IMR-90 (cell line): ENCODE results near the gene NEGR1. TPM values are rescaled to one million over a fixed set of nuclear protein-coding genes. Genes with fewer than 3 reads are reported as not detected.

ENCODE experiments used
- ATAC-seq: fragments of 200-7000 bp; cut with Tn5 transposase; 2 replicates; pipeline ENCODE4 v1.9.1; 2020; ENCODE audit warnings: low read depth, mild to moderate bottlenecking, moderate library complexity
- BruUV-seq: library from RNA; stranded (reverse); fragments of 400-500 nt; replicated peaks from 2 replicates; lab custom pipeline; 2021; lab: Mats Ljungman, UMichigan
- CTCF ChIA-PET: fragments of 300-600 bp; formaldehyde crosslinking; extraction: SDS; loops from one replicate; lab custom pipeline; 2021; ENCODE audit warnings: antibody characterized with exemption; lab: Yijun Ruan, JAX
- POLR2A ChIA-PET: fragments of 300-600 bp; sonication (Branson Sonifier 250); formaldehyde crosslinking; loops from one replicate; lab custom pipeline; 2022; ENCODE audit warnings: antibody characterized with exemption; ENCODE audit not compliant: unreplicated experiment; lab: Charles Lee
- DNase-seq: peaks from one replicate; pipeline ENCODE4 v3.0.0; 2013
- H2AFZ ChIP-seq: replicated peaks from 2 replicates; pipeline ENCODE3; 2013; ENCODE audit warnings: low read length, mild to moderate bottlenecking; ENCODE audit not compliant: poor library complexity
- H2AK5ac ChIP-seq: 2 replicates; pipeline ENCODE4 v1.6.1; 2013; ENCODE audit warnings: low read depth, low read length, inconsistent platforms
- H2AK9ac ChIP-seq: replicated peaks from 2 replicates; pipeline ENCODE3; 2013; ENCODE audit warnings: mild to moderate bottlenecking, low read depth, low read length, moderate library complexity; ENCODE audit not compliant: poor library complexity
- H2BK120ac ChIP-seq: 2 replicates; pipeline ENCODE4 v1.6.1; 2013; ENCODE audit warnings: low read depth, low read length, inconsistent platforms
- H2BK15ac ChIP-seq: 3 replicates; pipeline ENCODE4 v1.6.1; 2013; ENCODE audit warnings: low read depth, low read length, inconsistent platforms
- H2BK20ac ChIP-seq: 2 replicates; pipeline ENCODE4 v1.6.1; 2013; ENCODE audit warnings: low read depth, mild to moderate bottlenecking, inconsistent platforms, low read length, moderate library complexity
- H2BK5ac ChIP-seq: 2 replicates; pipeline ENCODE4 v1.6.1; 2013; ENCODE audit warnings: mild to moderate bottlenecking, low read depth, low read length, inconsistent platforms; ENCODE audit not compliant: poor library complexity, severe bottlenecking
- H3K14ac ChIP-seq: replicated peaks from 2 replicates; pipeline ENCODE4 v1.6.1; 2013; ENCODE audit warnings: low read depth, low read length, inconsistent platforms
- H3K18ac ChIP-seq: 2 replicates; pipeline ENCODE4 v1.6.1; 2013; ENCODE audit warnings: low read depth, low read length, control low read depth
- H3K23ac ChIP-seq: 2 replicates; pipeline ENCODE4 v1.6.1; 2013; ENCODE audit warnings: low read depth, low read length, inconsistent platforms
- H3K27ac ChIP-seq: 2 replicates; pipeline ENCODE4 v1.5.1; 2013; ENCODE audit warnings: mild to moderate bottlenecking, control low read depth, low read length; ENCODE audit not compliant: insufficient read depth
- H3K27me3 ChIP-seq: 2 replicates; pipeline ENCODE4 v1.6.1; 2013; ENCODE audit warnings: low read length; ENCODE audit not compliant: control insufficient read depth, insufficient read depth
- H3K36me3 ChIP-seq: 2 replicates; pipeline ENCODE4 v1.6.1; 2013; ENCODE audit warnings: low read length, mixed read lengths; ENCODE audit not compliant: control insufficient read depth, insufficient read depth
- H3K4ac ChIP-seq: 2 replicates; pipeline ENCODE4 v1.6.1; 2013; ENCODE audit warnings: low read depth, low read length, inconsistent platforms
- H3K4me1 ChIP-seq: 2 replicates; pipeline ENCODE4 v1.6.1; 2013; ENCODE audit warnings: low read length, mixed read lengths; ENCODE audit not compliant: control insufficient read depth, insufficient read depth
- H3K4me2 ChIP-seq: 2 replicates; pipeline ENCODE4 v1.6.1; 2013; ENCODE audit warnings: low read depth, mild to moderate bottlenecking, control low read depth, low read length, moderate library complexity
- H3K4me3 ChIP-seq: 2 replicates; pipeline ENCODE4 v1.5.1; 2013; ENCODE audit warnings: low read depth, mild to moderate bottlenecking, control low read depth, low read length, moderate library complexity; ENCODE audit not compliant: insufficient read depth
- H3K56ac ChIP-seq: 2 replicates; pipeline ENCODE4 v1.6.1; 2013; ENCODE audit warnings: low read length, inconsistent platforms; ENCODE audit not compliant: insufficient read depth; ENCODE audit errors: extremely low read depth
- H3K79me1 ChIP-seq, 2 experiments: 2 replicates each; pipeline ENCODE4 v1.6.1; 2013; ENCODE audit warnings: low read length in 2 of 2, inconsistent platforms in 1 of 2, low read depth in 1 of 2
- H3K9ac ChIP-seq: 2 replicates; pipeline ENCODE4 v1.6.1; 2013; ENCODE audit warnings: low read depth, low read length, control low read depth
- H3K9me1 ChIP-seq: 2 replicates; pipeline ENCODE4 v1.6.1; 2013; ENCODE audit warnings: low read length, inconsistent platforms; ENCODE audit not compliant: insufficient read depth
- H3K9me3 ChIP-seq: 2 replicates; pipeline ENCODE4 v1.6.1; 2013; ENCODE audit warnings: low read length; ENCODE audit not compliant: control insufficient read depth, insufficient read depth
- H4K20me1 ChIP-seq: 2 replicates; pipeline ENCODE4 v1.6.1; 2013; ENCODE audit warnings: low read length, inconsistent platforms; ENCODE audit not compliant: insufficient read depth
- H4K5ac ChIP-seq: 2 replicates; pipeline ENCODE4 v1.6.1; 2013; ENCODE audit warnings: mild to moderate bottlenecking, low read depth, low read length, control low read depth
- H4K8ac ChIP-seq, 2 experiments: 2 replicates each; pipeline ENCODE4 v1.6.1; 2013; ENCODE audit warnings: low read depth in 2 of 2, low read length in 2 of 2, control low read depth in 1 of 2, inconsistent platforms in 1 of 2
- H4K91ac ChIP-seq: 2 replicates; pipeline ENCODE4 v1.6.1; 2013; ENCODE audit warnings: low read depth, low read length, inconsistent platforms; ENCODE audit not compliant: insufficient read depth
- BHLHE40 ChIP-seq: fragments of 150-350 bp; IDR thresholded peaks from 2 replicates; pipeline ENCODE4 v1.6.1; 2016; ENCODE audit warnings: mild to moderate bottlenecking, low read depth, low read length
- CEBPB ChIP-seq: IDR thresholded peaks from 2 replicates; pipeline ENCODE4 v1.6.1; 2012; ENCODE audit warnings: low read depth, low read length, improper control_type of control experiment
- CHD1 ChIP-seq: IDR thresholded peaks from 2 replicates; pipeline ENCODE4 v1.6.1; 2012; ENCODE audit warnings: low read depth, low read length, improper control_type of control experiment
- ELK1 ChIP-seq: fragments of 150-350 bp; IDR thresholded peaks from 2 replicates; pipeline ENCODE4 v1.6.1; 2016; ENCODE audit warnings: low read depth, mild to moderate bottlenecking, low read length, moderate library complexity, borderline replicate concordance
- FOS ChIP-seq: fragments of 150-350 bp; IDR thresholded peaks from 2 replicates; pipeline ENCODE4 v1.6.1; 2016; ENCODE audit warnings: low read depth, low read length
- MAZ ChIP-seq: IDR thresholded peaks from 2 replicates; pipeline ENCODE4 v1.6.1; 2012; ENCODE audit warnings: low read depth, mild to moderate bottlenecking, low read length, improper control_type of control experiment, moderate library complexity, borderline replicate concordance
- NFE2L2 ChIP-seq: fragments of 150-350 bp; IDR thresholded peaks from 2 replicates; pipeline ENCODE4 v1.6.1; 2016; ENCODE audit warnings: low read depth, mild to moderate bottlenecking, low read length
- POLR2A ChIP-seq: IDR thresholded peaks from 2 replicates; pipeline ENCODE4 v1.6.1; 2012; ENCODE audit warnings: mild to moderate bottlenecking, low read depth, low read length
- RAD21 ChIP-seq: IDR thresholded peaks from 2 replicates; pipeline ENCODE4 v1.6.1; 2012; ENCODE audit warnings: low read length, improper control_type of control experiment
- RCOR1 ChIP-seq: IDR thresholded peaks from 2 replicates; pipeline ENCODE4 v1.6.1; 2012; ENCODE audit warnings: mild to moderate bottlenecking, low read length, improper control_type of control experiment; ENCODE audit not compliant: insufficient replicate concordance
- RFX5 ChIP-seq: IDR thresholded peaks from 2 replicates; pipeline ENCODE4 v1.8.0; 2012; ENCODE audit warnings: low read depth, mild to moderate bottlenecking, low read length, moderate library complexity
- SMC3 ChIP-seq: fragments of 150-350 bp; IDR thresholded peaks from 2 replicates; pipeline ENCODE4 v1.6.1; 2016; ENCODE audit warnings: low read depth, mild to moderate bottlenecking, antibody characterized with exemption, low read length, moderate library complexity
- WGBS, 2 experiments: methylation state at CpG; one replicate each; pipeline versions ENCODE4 v1.1.5 to v1.1.7; 2013; ENCODE audit warnings: missing lambda C conversion rate in 2 of 2; ENCODE audit not compliant: insufficient read length in 1 of 2; ENCODE audit errors: extremely low coverage in 2 of 2; 5-methylcytosine and 5-hydroxymethylcytosine counted together
- dilution Hi-C: fragments of 300-500 bp; cut with HindIII; formaldehyde crosslinking; loops from one replicate; pipeline ENCODE4 v1.14.3; 2018; ENCODE audit warnings: low sequenced_read_pairs; ENCODE audit not compliant: unreplicated experiment
- in situ Hi-C: fragments of 300-500 bp; cut with MboI; formaldehyde crosslinking; loops from 3 replicates; pipeline ENCODE4 v1.14.3; 2019; ENCODE audit warnings: low sequenced_read_pairs, inconsistent platforms, mixed read lengths
- intact Hi-C: fragments of 100-400 bp; cut with micrococcal nuclease; formaldehyde crosslinking; loops from 2 replicates; pipeline ENCODE4 v1.10.0; 2022
- polyA plus RNA-seq, 3 experiments: library from polyadenylated mRNA; depleted of rRNA; stranded (reverse); fragments of >200 nt; gene quantifications; 2 replicates each; pipeline ENCODE4 v1.2.3, GENCODE V29; 2012; ENCODE audit warnings: low replicate concordance in 1 of 3
- total RNA-seq: library from RNA; depleted of rRNA; stranded (reverse); fragments of >200 nt; gene quantifications from 2 replicates; pipeline ENCODE4 v1.2.3, GENCODE V29; 2012
- TF ChIP-seq, protein P1 (sequence below): conservative IDR thresholded peaks from 2 replicates; pipeline ENCODE4 v1.5.1; 2012; ENCODE audit warnings: mild to moderate bottlenecking, low read depth, low read length, improper control_type of control experiment

The NEGR1 gene
- total and polyA plus RNA-seq, 2 of the 4 experiments (the other 2 are of a cell fraction) = 5.1 to 9.1 TPM

- no peak for TF ChIP-seq MAZ
These were observed 605.1 kb downstream of the NEGR1 start (continued) for GRCh38 chr1:71676979-71677925.

- H3K27ac ChIP-seq = peak overlapping the region; percentile 71
- peak overlapping the region; percentile 73 for H2BK120ac ChIP-seq
- H3K14ac ChIP-seq = peak overlapping the region; percentile 43
- H3K4ac ChIP-seq = no peak overlapping the region
- peak overlapping the region; percentile 86 for H2BK5ac ChIP-seq
- no peak overlapping the region; the same call in 1 of the 2 replicates for H3K9ac ChIP-seq
- intact Hi-C loops = no loop called here
- H3K9me3 ChIP-seq = no peaks in the 10 kb centered on the region
- peak overlapping the region; percentile 93 for H3K18ac ChIP-seq
- dilution Hi-C loops = no loop called here
- H3K23ac ChIP-seq = peak overlapping the region; percentile 3; the same call in 1 of the 2 replicates
- no peaks in the 10 kb centered on the region for H3K36me3 ChIP-seq
- DNase-seq (peak; percentile 44), ATAC-seq (peak; percentile 69)
- no peaks in the 10 kb centered on the region for H3K27me3 ChIP-seq
- no peaks in the 10 kb centered on the region for H4K20me1 ChIP-seq
- peak overlapping the region; percentile 81; the same call in 1 of the 2 replicates for H3K4me2 ChIP-seq
- peak overlapping the region; percentile 1 to 59; a peak in 2 of 4 replicates for H4K8ac ChIP-seq
- peak overlapping the region; percentile 86; the same call in 1 of the 3 replicates for H2BK15ac ChIP-seq
- ChIA-PET CTCF (no interaction called here), POLR2A (no interaction called here)
- H3K4me3 ChIP-seq = no peak overlapping the region
- H3K4me1 ChIP-seq = peaks cover 6% of the 10 kb centered on the region; the same call in 1 of the 2 replicates
- H2BK20ac ChIP-seq = peak overlapping the region; percentile 84; the same call in 1 of the 2 replicates
- no TSS peak for BruUV-seq
- peak overlapping the region; percentile 39 for H4K91ac ChIP-seq
- H2AK9ac ChIP-seq = no peak overlapping the region
- in situ Hi-C loops = no loop called here
- 20% methylated on average over 1 of the region's 3 CpGs; no CpG with 5 or more reads in 1 of the 2 experiments for WGBS, 2 experiments
- H3K9me1 ChIP-seq = peaks cover 3% of the 10 kb centered on the region; the same call in 1 of the 2 replicates
- H3K79me1 ChIP-seq = no peaks in the 10 kb centered on the region
- no peak overlapping the region for H2AK5ac ChIP-seq
- peak overlapping the region; percentile 92; the same call in 1 of the 2 replicates for H4K5ac ChIP-seq
- H2AFZ ChIP-seq = no peak overlapping the region
- H3K56ac ChIP-seq = no peak overlapping the region
- TF ChIP-seq NFE2L2 (no peak), RFX5 (no peak), ELK1 (no peak), RAD21 (no peak), SMC3 (no peak), MAZ (no peak), CEBPB (no peak), BHLHE40 (no peak), RCOR1 (no peak), FOS (no peak), POLR2A (no peak), CHD1 (no peak)
- TF ChIP-seq, protein P1, sequence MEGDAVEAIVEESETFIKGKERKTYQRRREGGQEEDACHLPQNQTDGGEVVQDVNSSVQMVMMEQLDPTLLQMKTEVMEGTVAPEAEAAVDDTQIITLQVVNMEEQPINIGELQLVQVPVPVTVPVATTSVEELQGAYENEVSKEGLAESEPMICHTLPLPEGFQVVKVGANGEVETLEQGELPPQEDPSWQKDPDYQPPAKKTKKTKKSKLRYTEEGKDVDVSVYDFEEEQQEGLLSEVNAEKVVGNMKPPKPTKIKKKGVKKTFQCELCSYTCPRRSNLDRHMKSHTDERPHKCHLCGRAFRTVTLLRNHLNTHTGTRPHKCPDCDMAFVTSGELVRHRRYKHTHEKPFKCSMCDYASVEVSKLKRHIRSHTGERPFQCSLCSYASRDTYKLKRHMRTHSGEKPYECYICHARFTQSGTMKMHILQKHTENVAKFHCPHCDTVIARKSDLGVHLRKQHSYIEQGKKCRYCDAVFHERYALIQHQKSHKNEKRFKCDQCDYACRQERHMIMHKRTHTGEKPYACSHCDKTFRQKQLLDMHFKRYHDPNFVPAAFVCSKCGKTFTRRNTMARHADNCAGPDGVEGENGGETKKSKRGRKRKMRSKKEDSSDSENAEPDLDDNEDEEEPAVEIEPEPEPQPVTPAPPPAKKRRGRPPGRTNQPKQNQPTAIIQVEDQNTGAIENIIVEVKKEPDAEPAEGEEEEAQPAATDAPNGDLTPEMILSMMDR = no peak
These were observed 614.3 kb downstream of the NEGR1 start for GRCh38 chr1:71668065-71668464.
